NOMO-1 treated with DMSO at 0.1 percent for 48 hours (cell line): Measurements from ENCODE around the gene SLC25A45.
A peak's percentile ranks its signal among the peaks of the same experiment; 100 is the strongest.

Source experiments
- DNase-seq: peaks from one replicate; lab custom pipeline; 2025; ENCODE audit not compliant: unreplicated experiment; lab: John Stamatoyannopoulos, UW

SLC25A45 gene, protein sequence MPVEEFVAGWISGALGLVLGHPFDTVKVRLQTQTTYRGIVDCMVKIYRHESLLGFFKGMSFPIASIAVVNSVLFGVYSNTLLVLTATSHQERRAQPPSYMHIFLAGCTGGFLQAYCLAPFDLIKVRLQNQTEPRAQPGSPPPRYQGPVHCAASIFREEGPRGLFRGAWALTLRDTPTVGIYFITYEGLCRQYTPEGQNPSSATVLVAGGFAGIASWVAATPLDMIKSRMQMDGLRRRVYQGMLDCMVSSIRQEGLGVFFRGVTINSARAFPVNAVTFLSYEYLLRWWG

DNA sequence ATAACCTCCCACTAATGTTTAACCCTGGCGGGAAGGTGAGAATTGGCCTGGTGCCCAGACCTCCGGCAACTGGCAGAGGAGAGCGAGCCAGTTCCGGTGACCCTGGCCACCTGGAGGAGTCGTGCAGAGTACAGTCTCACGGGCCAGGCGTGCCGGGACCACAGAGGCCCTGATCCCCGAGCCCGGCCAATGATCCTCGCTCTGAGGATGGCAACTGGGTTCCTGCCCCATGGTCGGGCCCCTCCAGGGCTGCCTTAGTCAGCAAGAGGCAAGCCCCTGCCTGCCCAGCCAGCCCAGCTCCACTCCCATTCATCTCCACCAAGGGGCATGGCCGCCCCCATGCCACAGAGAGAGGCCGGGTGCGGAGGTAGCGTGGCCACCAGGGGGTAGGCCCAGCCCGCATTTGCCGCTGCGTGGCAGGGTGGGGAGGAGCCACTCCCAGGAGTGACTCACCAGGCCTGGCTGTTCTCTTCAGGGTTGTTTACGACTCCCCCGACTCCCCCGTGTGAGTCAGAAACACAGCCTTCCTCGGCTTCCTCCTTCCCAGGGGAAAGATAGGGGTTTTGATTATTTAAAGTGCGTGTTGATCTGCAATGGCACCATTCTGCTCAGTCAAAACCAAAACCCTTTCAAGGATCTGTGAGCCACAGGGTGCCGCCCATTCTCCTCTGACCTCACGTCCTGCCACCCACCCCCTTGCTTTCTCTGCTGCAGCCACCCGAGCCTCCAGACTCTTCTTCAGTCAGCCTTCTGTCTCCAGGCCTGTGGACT, at the start of gene SLC25A45:
TSS of gene SLC25A45 (minus strand) at position 614 of the 771 bp plus-strand sequence. CDS start 695 bp downstream, outside the sequence.
- peak; percentile 92 for DNase-seq

DNA sequence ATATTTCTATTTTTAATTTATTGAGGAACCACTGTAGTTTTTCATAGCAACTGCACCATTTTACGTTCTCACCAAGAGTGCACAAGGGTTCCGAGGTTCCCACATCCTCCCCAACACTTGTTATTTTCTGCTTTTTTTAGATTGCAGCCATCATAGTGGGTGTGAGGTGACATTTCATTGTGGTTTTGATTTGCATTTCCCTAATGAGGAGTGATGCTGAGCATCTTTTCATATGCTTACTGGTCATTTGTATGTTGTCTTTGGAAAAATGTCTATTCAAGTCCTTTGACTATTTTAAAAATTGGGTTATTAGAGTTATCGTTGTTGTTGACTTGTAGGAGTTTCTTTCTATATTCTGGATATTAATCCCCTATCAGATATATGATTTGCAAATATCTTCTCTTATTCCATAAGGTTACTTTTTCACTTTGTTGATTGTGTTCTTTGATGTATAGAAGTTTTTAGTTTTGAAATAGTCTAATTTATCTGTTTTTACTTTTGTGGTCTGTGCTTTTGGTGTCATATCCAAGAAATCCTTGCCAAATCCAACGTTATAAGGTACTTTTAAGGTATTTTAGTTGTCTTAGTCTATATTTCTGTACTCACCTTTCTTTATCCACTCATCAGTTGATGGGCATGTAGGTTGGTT, 49.1 kb upstream of the SLC25A45 start:
- DNase-seq = peak; percentile 41

DNA sequence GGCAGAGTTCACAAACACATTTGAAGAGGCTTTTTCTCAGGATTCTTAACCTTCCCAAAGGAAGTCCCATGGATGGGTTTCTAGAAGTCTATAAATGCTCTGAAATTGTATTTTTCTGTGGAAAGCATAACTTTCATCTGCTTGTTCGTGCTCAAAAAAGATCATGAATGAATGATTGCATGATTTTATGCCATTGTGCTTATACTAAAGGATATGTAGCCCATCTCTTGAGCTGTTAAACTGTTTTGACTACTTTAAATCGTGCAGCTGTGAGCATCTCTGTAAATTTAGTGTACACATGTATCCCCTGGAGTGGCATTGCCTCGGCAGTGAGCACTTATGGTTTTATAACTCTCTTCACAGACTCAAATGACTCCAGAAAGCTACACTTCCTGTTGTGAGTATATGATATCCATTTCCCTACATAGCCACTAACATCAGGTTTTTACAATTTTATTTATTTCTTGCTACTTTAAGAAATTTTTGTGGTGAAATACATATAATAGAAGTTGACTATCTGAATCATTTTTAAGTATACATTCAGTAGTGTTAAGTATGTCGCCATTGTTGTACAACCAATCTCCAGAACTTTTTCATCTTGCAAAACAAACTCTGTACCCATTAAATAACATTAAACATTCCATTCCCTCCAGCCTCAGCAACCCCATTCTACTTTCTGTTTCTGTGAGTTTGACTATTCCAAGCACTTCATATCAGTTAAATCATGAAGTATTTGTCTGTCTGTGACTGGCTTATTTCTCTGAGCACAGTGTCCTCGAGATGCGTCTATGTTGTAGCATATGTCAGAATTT, 48.2 kb upstream of the SLC25A45 start:
- DNase-seq = peak; percentile 25

DNA sequence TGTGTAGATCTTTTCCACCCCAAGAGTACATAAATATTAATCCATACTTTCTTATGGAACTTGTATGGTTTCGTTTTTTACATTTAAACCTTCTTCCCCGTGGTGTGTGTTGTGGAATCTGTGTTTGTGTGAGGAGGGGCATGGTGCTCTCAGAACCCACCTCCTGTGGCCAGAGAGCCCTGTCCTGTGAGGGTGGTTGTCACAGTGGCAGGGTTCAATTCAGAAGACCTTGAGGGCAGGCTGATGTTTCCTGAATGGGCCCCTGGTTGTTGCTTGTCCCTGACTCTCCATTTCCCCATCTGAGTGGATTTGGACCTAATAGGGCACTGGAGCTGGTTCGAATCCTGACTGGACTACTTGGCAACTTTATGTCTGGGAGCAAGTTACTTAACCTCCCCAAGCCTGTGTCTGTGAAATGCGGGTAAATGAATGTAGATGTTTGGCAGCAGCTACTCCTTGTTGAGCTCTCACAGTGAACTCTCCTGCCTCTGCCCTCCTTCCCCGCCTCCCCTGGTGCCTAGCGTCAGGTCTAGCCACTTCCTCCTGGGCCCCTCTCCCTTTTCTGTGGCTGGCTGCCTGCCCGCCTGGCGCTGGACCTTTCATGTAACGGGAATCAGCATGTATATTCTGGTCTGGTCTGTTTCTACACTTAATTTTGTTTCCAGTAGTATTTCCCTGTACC, 47.4 kb upstream of the SLC25A45 start:
- DNase-seq = peak; percentile 55

DNA sequence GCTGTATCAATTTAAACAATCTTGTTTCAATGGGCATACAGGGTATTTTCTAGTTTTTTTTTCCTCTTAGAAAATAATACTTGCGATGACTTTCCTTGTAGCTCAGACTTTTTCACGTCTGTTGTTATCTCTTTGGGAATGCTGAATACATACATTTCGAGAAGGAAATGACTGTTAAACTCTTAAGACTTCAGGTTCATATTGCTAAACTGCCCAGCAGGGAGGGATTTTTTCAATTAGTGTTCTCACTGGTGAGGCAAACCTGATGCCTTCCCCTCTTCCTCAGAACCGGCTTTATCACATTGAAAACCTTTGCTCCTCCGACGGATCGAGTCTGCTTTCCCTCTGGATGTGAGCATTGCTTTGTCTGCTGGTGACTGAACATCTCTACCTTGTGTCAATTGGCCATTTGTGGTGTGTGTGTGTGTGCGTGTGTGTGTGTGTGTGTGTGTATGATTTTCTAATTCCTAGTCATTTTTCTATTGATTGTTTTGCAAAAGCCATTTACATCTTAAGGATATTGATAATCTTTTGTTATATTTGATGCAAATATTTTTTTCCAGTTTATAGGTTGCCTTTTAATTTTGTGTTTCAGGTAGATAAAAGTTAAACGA, 46.7 kb upstream of the SLC25A45 start:
- peak; percentile 23 for DNase-seq

DNA sequence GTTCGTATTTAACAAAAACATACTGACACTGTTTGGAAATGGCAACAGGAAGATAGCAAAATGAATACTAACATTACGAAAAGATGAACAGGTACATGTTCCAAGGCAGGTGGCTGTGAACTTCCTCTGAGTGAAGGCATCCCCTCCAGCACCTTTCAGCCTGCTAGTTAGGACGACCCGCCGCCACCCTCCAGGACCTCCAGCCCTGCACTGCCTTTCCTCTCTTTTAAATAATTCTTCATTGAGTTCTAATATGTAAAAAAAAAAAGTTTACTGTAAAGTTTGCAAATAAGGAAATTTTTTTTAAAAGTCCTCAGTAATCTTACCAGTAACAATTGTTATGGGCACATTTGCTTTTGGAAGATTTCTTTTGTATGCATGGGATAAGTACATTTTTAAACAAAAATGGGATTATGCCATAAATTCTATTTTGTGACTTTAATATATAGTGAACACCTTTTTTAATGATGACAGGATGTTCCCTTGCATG, 46.2 kb upstream of the SLC25A45 start:
- DNase-seq = no peak

DNA sequence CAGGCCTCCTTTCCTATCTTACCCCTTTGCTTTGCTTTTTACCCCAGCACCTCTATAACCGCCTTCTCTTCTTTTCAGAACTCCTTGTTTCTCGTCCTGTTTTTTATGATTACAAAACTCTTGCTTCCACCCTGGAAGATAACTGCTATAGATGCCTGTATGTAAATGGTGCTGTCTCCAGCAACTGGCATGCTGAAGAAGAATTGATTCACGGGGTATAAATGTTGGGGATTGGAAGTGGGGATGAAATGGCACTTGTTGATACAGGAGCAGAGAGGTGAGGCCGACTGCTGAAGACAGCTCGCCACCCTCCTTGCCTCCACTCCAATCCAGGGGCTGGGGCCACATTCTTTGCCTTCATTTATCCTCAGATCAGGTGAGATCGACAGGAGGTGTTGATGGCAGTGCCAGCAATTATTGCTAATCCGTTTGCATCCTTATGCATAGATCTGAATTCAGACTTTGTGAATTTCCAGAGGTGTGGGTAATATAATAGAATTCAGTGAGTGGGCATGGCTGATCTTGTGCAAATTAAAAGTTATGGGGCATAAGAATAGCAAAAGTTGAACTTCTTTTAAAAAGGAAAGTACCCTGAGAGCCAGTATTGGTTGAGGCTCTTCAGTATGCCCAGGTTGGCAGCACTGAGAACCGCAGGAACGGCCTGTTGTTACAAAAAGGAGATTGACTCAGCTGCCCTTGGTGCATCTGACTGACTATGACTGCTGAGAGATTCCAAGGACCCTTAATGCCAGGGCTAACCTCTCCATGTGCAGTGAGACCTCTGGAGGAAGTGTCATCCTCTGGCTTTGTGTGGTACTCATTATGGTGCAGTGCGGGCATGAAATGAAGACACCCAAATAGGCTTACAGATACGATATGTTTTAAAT, 45.5 kb upstream of the SLC25A45 start:
- DNase-seq = no peak

DNA sequence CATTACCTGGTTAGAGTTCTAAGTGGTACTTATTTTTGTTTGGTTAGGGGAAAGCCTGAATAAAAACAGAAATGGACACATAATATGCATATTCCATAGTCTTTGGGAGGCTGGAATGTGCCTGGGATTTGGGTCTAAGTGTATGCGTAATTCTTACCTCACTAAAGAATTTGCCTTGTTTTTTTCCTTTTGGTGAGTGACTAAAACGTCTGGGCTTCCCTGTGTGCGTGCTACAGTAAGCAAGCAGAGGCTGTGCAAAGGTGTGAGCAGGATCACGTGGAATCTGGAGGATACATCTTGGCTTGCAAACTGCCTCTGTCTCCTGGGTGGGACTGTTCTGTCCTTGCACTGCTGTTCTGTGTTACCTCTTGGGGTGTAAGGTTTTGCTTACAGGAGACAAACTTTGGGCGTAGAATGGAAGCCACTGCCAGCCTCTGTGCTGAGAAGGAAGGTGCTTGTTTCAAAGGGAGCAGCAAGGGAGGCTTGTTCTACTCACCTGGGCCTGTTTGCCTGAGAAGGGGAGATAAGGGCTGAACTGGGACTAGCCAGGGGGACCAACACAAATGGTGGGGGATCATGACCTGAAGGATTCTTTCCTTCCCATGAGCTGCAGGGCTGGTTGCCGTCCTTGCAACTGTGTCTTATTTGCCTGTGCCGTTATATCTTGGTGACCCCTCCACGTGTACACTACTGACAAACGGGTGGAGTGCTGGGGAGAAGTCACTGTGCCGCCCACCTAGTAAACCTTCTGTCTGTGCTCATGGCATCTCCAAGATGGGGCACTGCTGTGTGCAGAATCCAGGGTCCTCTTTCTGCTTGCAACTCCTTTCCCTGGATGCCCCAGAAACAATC, 44.6 kb upstream of the SLC25A45 start:
- no peak for DNase-seq

DNA sequence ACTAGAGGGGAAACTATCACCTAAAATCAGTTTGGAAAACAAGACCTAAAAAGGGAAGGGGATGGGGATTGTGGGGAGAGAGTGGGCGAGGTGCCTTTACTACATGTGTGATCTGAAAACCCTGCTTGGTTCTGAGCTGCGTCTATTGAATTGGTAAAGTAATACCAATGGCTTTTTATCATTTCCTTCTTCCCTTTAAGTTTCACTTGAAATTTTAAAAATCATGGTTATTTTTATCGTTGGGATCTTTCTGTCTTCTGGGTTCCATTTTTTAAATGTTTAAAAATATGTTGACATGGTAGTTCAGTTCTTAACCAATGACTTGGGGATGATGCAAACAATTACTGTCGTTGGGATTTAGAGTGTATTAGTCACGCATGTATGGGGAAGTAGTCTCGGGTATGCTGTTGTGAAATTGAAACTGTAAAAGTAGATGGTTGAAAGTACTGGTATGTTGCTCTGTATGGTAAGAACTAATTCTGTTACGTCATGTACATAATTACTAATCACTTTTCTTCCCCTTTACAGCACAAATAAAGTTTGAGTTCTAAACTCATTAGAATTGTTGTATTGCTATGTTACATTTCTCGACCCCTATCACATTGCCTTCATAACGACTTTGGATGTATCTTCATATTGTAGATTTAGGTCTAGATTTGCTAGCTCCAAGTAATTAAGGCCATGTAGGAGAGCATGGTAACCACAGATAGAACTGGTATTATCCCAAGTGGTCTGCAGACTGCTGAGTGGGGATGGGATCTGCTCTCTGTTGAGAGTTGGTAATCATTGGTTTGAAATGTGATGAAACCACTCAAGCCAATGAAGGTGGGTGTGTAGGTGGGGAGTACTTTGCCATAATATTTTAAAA, 43.8 kb upstream of the SLC25A45 start:
- DNase-seq = peak; percentile 99

DNA sequence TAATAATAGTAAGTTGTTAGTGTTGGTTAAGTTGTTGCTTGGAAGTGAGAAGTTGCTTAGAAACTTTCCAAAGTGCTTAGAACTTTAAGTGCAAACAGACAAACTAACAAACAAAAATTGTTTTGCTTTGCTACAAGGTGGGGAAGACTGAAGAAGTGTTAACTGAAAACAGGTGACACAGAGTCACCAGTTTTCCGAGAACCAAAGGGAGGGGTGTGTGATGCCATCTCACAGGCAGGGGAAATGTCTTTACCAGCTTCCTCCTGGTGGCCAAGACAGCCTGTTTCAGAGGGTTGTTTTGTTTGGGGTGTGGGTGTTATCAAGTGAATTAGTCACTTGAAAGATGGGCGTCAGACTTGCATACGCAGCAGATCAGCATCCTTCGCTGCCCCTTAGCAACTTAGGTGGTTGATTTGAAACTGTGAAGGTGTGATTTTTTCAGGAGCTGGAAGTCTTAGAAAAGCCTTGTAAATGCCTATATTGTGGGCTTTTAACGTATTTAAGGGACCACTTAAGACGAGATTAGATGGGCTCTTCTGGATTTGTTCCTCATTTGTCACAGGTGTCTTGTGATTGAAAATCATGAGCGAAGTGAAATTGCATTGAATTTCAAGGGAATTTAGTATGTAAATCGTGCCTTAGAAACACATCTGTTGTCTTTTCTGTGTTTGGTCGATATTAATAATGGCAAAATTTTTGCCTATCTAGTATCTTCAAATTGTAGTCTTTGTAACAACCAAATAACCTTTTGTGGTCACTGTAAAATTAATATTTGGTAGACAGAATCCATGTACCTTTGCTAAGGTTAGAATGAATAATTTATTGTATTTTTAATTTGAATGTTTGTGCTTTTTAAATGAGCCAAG, 42.9 kb upstream of the SLC25A45 start:
- DNase-seq = peak; percentile 86

DNA sequence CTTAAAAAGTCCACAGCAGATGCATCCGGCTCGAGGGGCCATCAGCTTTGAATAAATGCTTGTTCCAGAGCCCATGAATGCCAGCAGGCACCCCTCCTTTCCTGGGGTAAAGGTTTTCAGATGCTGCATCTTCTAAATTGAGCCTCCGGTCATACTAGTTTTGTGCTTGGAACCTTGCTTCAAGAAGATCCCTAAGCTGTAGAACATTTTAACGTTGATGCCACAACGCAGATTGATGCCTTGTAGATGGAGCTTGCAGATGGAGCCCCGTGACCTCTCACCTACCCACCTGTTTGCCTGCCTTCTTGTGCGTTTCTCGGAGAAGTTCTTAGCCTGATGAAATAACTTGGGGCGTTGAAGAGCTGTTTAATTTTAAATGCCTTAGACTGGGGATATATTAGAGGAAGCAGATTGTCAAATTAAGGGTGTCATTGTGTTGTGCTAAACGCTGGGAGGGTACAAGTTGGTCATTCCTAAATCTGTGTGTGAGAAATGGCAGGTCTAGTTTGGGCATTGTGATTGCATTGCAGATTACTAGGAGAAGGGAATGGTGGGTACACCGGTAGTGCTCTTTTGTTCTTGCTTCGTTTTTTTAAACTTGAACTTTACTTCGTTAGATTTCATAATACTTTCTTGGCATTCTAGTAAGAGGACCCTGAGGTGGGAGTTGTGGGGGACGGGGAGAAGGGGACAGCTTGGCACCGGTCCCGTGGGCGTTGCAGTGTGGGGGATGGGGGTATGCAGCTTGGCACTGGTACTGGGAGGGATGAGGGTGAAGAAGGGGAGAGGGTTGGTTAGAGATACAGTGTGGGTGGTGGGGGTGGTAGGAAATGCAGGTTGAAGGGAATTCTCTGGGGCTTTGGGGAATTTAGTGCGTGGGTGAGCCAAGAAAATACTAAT, 42.0 kb upstream of the SLC25A45 start:
- DNase-seq = peak; percentile 44

DNA sequence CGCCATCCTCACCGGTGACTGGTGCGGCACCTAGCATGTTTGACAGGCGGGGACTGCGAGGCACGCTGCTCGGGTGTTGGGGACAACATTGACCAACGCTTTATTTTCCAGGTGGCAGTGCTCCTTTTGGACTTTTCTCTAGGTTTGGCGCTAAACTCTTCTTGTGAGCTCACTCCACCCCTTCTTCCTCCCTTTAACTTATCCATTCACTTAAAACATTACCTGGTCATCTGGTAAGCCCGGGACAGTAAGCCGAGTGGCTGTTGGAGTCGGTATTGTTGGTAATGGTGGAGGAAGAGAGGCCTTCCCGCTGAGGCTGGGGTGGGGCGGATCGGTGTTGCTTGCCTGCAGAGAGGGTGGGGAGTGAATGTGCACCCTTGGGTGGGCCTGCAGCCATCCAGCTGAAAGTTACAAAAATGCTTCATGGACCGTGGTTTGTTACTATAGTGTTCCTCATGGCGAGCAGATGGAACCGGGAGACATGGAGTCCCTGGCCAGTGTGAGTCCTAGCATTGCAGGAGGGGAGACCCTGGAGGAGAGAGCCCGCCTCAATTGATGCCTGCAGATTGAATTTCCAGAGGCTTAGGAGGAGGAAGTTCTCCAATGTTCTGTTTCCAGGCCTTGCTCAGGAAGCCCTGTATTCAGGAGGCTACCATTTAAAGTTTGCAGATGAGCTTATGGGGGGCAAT, 41.2 kb upstream of the SLC25A45 start:
- DNase-seq = no peak

DNA sequence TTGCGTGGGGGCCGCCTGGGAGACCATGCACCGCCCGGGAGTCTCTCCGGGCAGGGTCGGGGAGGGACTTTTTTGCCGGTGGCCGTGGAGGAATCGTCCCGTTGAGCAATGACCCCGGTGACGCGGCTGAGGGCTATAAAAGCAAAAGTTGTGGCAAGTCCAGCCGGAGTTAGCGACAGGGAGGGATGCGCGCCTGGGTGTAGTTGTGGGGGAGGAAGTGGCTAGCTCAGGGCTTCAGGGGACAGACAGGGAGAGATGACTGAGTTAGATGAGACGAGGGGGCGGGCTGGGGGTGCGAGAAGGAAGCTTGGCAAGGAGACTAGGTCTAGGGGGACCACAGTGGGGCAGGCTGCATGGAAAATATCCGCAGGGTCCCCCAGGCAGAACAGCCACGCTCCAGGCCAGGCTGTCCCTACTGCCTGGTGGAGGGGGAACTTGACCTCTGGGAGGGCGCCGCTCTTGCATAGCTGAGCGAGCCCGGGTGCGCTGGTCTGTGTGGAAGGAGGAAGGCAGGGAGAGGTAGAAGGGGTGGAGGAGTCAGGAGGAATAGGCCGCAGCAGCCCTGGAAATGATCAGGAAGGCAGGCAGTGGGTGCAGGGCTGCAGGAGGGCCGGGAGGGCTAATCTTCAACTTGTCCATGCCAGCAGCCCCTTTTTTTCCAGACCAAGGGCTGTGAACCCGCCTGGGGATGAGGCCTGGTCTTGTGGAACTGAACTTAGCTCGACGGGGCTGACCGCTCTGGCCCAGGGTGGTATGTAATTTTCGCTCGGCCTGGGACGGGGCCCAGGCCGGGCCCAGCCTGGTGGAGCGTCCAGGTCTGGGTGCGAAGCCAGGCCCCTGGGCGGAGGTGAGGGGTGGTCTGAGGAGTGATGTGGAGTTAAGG, 40.4 kb upstream of the SLC25A45 start, which contains the start of gene NEAT1:
TSS of gene NEAT1 (plus strand) at position 166 of the 883 bp plus-strand sequence.
- DNase-seq = peak; percentile 84
